GM03348 (cell line): ENCODE measurements around the gene AP5Z1.

ENCODE experiments used
- DNase-seq: peaks from one replicate; pipeline ENCODE4 v3.0.0; 2012; ENCODE audit warnings: low spot score

AP5Z1 gene

DNA sequence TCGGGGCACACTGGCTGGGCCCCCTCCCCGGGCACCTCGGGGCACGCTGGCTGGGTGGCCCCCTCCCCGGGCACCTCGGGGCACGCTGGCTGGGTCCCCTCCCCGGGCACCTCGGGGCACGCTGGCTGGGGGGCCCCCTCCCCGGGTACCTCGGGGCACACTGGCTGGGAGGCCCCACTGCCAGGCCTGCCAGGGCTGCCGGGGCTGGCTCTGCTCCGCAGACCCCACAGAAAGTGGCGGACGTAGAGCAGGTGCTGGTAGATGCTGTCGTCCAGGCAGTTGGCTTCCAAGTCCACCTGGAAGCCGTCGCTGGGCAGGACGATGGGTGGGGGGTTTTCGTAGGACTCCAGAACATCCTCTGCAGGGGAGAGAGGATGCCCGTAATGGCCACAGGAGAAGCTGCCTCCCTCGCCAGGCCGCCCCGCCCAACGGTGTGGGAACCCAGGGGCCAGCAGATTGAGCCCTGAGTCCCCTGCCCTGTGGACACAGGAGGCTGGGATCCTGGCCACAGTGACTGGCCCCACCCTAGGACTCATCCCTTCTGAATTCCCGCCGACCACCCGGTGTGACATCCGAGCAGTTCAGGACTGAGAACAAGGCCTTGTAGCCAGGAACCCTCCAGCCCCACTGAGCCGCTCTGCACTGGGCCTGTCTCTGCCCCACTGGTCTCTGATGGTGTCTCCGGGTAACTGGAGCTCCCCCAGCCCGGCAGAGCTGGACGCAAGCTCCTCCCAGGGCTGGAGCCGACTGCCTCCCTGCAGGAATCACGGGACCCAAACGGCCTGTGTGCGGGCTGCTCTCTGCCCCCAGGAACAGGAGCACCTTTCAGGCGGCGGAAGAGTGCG lies 28.2 kb downstream of the AP5Z1 start:
- DNase-seq, result no peak

GRCh38 chr7:4805110-4805983 lies 29.9 kb downstream of the AP5Z1 start:
- no peak for DNase-seq

DNA sequence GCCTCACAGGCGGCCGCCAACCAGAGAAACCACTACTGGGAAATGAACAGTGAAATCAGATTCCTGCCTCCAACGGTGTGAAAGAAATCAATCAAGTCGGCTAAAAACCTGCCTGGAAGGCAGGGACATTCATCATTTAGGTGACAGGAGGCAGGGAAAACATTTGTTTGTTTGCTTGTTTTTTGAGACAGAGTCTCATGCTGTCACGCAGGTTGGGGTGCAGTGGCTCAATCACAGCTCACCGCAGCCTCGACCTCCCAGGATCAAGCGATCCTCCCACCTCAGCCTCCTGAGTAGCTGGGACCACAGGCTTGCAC lies 30.5 kb downstream of the AP5Z1 start:
- no peak for DNase-seq

- no peak for DNase-seq
Measured at GRCh38 chr7:4806983-4807597, 31.7 kb downstream of the AP5Z1 start.

DNA sequence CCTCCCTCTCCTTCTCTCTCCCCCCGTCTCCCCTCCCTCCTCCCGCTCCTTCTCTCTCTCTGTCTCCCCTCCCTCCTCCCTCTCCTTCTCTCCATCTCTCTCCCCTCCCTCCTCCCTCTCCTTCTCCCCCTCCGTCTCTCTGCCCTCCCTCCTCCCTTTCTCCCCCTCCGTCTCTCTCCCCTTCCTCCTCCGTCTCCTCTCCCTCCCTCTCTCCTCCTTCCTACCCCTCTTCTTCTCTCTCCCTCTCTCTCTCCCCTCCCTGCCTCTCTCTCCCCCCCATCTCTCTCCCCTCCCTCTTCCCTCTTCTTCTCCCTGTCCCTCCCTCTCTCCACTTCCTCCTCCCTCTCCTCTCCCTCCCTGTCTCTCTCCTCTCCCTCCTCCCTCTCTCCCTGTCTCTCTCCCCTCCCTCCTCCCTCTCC lies 32.2 kb downstream of the AP5Z1 start:
- DNase-seq, result no peak

GRCh38 chr7:4808026-4808425 lies 32.6 kb downstream of the AP5Z1 start:
- no peak for DNase-seq

DNA sequence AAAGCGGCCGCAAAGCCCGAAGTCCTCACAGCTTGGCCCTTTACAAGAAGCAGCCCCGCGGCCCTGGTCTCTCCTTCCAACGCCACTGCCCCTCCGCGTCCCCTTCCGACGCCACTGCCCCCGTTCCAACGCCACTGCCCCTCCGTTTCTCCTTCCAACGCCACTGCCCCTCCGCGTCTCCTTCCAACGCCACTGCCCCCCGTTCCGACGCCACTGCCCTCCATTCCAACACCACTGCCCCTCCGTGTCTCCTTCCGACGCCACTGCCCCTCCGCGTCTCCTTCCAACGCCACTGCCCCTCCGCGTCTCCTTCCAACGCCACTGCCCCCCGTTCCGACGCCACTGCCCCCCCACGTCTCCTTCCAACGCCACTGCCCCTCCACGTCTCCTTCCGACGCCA lies 33.1 kb downstream of the AP5Z1 start:
- no peak for DNase-seq

GRCh38 chr7:4809091-4809591 lies 33.7 kb downstream of the AP5Z1 start:
- no peak for DNase-seq

GRCh38 chr7:4809666-4810065 lies 34.2 kb downstream of the AP5Z1 start:
- DNase-seq, result no peak

DNA sequence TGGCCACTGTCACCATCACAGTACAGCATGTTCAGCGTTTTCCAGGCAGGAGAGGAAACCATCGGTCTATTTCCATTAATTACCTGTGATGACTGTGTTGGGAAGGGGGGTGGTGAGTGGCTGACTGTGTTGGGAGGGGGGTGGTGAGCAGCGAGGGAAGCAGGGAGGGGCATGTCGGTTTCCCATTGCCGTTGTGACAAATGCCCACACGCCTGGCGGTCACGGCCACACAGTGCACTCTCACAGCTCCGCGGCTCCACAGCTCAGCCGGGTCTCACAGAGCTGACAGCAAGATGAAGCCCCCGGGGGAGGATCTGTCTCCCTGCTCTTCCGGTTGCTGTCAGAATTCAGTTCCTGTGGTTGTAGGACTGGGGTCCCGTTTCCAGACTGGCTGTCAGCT lies 39.0 kb downstream of the AP5Z1 start:
- no peak for DNase-seq

DNA sequence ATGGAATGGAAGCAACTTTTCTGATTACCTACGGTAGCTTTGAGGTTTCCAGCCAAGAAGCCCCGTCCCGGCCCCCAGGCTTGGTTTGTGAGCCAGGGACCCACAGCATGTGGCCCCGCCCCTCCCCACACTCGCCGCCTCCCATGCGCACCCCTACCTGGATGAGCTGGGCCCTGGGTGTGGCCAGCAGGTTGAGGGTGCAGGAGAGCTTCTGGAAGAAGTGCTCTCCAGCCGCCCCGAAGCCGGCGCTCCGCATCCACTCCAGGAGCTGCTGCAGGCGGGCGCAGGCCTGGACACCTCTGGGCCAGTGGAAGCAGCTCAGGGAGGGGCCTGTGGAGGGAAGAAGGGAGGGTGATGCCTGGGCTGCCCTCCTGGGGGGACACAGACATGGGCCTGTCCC lies 39.7 kb downstream of the AP5Z1 start:
- no peak for DNase-seq

- DNase-seq, result no peak
Measured at GRCh38 chr7:4815609-4816418, 40.4 kb downstream of the AP5Z1 start.

- no peak for DNase-seq
Measured at GRCh38 chr7:4816419-4817080, 41.1 kb downstream of the AP5Z1 start.

DNA sequence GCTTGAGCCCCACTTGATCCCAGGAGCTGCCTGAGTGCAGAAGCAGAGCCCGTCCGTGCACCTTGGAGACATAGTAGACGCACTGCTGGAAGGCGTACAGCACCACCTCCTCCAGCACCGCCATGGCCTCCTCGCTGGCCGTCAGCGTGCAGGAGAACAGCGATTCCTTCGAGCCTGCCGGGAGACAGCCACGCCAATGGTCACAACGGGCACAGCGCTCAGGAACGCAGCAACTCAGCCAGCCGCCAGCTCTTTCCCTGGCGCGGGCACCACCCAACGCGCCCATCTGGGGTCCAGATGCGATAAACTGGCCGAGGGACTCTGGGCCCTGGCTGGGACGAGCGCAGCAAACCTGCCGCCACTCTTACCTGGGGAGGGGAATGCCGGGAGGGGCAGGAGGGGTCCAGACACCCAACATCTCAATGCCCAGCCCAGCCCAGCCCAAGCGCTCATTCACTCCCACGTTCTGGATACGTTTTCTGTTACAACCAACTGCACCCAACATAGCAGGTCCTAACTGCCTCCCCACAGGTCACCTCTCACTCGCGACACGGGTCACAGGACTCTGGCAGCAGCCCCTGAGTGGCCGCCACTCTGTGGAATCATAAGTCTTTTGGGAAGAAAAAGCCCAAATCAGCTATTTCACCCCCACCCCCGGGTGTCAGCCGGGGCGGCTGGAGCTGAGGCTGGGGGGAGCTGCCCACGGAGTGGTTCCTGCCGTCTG lies 41.9 kb downstream of the AP5Z1 start:
- DNase-seq, result no peak

DNA sequence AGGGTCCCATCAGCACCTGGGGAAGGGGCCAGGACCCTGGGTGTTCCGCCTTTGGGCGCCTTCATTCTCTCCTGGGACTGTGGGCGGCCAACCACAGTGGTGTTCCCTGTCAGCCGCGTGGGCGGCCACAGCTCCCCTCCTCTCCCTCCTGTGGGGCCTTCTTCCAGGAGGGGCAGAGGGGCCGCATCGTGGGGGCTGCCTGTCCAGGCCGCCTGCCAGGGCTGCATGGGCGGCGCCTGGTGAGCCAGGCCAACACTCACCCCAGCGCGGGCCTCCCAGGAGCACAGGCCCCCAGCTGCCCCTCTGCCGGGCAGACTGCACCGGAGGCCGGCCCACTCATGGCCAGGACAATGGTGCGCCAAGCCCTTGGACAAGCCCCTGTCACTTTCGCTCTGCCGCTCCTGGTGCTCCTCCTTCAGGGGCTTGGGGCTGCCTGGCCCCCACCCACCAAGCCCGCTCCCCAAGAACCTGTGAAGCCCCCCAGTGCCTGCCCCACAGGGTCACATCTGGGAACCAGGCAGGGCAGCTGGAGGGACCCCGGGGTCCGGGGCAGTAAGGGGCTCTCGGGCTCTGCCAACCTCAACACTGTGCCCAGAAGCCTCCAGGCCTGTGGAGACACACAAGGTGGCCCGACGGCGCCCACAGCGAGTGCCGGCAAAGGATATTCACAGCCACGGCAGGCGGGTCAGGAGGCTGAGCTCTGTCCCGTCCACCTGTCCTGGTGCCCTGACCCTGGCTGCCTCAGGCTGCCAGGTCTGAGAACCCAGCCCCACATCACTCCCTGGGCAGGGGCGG lies 42.8 kb downstream of the AP5Z1 start:
- DNase-seq, result no peak

- DNase-seq, result no peak
Measured at GRCh38 chr7:4819560-4820404, 44.4 kb downstream of the AP5Z1 start.

- no peak for DNase-seq
Measured at GRCh38 chr7:4820405-4820966, 45.1 kb downstream of the AP5Z1 start.

GRCh38 chr7:4820967-4821471 lies 45.6 kb downstream of the AP5Z1 start:
- DNase-seq, result no peak
